HG03108 (cell line): ENCODE data around the gene SH3D21.
A peak's percentile ranks its signal among the peaks of the same experiment; 100 is the strongest.

Experiments
- ATAC-seq: cut with Tn5 transposase; IDR thresholded peaks from one replicate; pipeline ENCODE4 v1.9.1; 2021; ENCODE audit warnings: moderate library complexity; ENCODE audit not compliant: unreplicated experiment

The SH3D21 gene

GRCh38 chr1:36328713-36329112 is 22.5 kb downstream of the SH3D21 start:
- ATAC-seq: no peak

DNA sequence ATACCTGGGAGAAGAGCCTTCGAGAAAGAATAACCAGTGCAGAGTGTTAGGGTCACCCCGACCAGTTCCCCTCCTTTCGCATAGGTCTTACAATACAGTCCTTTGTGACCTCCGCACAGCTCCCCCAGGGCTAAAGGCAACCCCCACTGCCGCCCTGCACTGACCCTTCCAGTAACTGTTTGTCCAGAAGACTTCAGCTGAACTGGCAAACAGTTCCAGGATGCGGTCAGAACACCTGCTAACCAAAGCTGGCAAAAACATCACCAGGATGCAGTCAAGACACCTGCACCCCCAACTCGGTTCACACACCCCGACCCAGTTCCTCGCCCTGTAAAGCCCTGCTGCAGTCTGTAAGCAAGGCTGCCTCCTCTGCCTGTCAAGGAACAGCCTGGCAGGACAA is 23.6 kb downstream of the SH3D21 start:
- no peak for ATAC-seq

- no peak for ATAC-seq
These were observed 24.8 kb downstream of the SH3D21 start for GRCh38 chr1:36330940-36331339.

- no peak for ATAC-seq
These were observed 31.7 kb downstream of the SH3D21 start for GRCh38 chr1:36337830-36338229.

- no peak for ATAC-seq
These were observed 33.0 kb downstream of the SH3D21 start for GRCh38 chr1:36339215-36339614.

GRCh38 chr1:36339615-36340014 is 33.4 kb downstream of the SH3D21 start:
- ATAC-seq: no peak

DNA sequence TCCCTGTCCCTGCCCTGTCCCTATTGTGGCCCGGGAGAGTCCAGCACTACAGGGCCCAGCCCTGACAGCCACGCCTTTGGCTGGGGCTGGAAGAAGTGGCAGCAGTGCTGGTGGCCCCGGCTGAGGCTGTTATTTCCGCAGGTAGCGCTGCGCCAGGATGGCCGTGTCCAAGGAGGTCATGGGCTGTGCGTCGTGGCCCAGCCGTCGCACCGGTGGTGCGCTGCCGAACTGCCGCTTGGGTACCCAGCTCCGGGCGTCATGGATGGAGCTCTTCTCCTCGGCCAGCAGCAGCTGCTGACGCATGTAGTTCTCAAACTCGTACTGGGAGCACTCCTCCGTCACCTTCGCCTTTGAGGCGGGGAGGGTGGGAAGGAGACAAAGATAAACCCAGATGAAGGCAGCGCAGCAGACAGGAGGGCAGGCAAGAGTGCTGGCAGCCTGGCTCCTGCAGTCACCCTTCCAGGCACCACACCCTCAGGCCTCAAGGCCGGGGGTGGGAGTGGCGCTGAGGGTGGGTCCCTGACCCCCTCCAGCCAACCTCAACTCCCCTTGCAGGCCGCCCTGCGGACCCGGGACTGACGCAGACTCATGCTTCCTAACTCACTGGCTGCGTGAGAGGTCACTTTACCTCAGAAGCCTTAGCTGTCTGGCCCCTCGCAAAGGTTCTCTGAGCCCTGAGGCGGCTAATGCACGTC is 35.6 kb downstream of the SH3D21 start:
- no peak for ATAC-seq

- ATAC-seq: no peak
These were observed 36.4 kb downstream of the SH3D21 start for GRCh38 chr1:36342426-36343185.

GRCh38 chr1:36343651-36344394 is 37.7 kb downstream of the SH3D21 start:
- ATAC-seq: no peak

GRCh38 chr1:36344395-36344680 is 38.2 kb downstream of the SH3D21 start:
- no peak for ATAC-seq

- ATAC-seq: no peak
These were observed 39.2 kb downstream of the SH3D21 start for GRCh38 chr1:36345353-36345752.

DNA sequence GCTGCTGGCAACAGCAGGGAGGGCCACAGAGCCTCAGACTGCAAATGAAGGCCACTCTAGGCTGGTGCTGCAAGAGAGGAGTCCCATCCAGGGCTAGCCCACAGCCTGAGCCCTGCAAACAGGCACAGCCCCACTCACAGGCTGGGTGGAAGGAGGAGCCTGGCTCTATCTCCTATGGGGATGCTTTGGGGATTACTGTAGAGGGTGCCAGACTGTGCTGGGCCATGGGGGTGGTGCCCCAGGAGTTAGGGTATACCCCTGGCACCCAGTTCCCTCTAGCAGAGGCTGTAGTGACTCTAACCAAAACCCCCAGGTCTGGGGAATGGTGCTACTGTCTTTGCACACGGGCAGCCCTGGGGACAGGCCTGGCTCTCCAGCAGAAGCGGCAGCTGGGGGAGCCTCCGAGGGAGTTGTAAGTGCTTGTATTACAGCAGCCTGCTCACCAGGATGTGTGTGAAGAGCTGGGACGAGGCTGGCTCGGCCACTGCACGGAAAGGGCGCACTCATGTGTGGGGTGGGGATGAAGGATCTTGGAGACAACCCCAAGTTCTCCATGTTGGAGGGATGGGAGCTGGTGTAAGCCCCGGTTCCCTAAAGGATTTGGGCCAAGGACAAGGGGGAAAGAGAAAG is 40.7 kb downstream of the SH3D21 start:
- no peak for ATAC-seq

- ATAC-seq: peak; percentile 49
These were observed 43.1 kb downstream of the SH3D21 start for GRCh38 chr1:36349241-36349671.

DNA sequence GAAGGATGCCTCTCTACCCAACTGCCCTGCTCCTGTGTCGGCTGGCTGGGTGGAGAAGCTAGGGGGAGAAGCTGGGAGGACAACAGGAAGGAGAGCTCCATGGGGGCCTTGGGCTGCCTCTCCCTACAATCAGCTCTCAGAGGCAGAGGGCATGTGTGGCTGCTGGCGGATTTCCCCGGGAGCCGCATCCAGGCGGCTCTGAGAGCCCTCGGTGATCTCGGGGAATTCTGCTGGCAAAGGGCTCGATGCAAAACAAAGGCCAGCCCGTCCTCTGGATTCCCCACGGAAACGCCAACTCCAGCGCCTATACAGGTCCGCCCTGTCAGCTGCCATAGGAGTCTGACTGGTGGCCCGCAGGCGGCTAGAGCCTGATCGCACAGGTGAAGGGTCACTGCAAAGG is 43.7 kb downstream of the SH3D21 start:
- ATAC-seq: no peak

DNA sequence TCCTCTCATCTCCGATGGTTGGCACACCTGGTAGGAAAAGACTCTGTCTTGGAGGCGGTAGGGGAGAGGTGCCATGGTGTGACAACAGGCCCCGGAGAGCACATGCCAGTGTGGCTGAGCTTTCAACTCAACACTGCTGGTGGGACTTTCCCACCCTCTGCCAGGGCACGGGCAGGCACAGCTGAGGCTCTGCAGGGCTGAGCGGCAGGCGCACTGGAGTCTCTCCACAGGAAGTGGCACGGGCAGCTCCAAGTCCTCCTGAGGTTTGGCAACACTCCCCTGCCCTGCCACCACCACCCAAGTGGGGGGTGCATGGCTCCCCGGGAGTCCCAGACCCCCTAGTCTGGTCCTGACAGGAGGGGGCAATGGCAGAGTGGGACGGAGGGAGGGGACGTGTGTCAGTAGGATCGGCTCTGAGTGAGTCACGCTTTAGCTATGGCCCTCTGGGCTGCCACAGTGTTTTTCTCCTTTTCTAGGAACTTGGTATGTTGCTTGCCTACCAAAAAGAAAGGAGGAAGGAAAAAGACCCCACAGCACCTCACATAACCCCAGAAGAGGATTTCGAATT is 44.6 kb downstream of the SH3D21 start:
- no peak for ATAC-seq

DNA sequence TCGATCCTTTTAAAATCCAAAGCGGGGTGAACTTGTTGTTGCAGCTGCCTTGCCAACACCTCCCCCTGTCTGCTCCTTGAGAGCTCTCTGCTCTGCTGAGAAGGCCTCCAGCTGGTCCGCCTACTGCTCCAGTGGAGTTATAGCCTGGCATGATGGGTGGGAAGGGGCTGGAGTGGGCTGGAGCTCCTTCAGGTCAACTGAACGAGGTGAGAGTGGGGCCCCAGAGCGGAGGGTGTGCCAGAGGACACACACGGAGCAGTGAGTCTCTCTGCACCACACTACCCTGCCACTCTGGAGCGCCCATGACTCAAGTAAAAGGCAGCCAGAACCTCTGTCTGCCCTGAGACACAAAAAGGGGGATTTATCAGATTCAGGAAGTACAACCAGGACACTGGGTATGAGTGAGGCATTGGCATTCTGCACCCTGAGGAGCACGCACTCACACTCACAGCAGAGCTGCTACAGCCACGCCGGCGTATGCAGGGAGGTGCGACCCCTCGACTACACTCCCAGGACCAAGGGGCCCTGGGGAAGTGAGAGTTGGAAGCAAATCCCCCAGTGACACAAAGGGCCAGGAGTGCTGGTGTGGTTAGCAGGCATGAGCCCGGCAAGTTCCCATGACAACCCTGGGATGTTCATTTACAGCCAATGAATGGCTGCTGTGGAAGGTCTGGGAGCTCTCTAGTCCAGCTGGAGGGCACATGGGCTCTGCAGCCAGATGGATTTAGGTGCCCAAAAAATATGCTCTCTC is 45.2 kb downstream of the SH3D21 start:
- no peak for ATAC-seq

DNA sequence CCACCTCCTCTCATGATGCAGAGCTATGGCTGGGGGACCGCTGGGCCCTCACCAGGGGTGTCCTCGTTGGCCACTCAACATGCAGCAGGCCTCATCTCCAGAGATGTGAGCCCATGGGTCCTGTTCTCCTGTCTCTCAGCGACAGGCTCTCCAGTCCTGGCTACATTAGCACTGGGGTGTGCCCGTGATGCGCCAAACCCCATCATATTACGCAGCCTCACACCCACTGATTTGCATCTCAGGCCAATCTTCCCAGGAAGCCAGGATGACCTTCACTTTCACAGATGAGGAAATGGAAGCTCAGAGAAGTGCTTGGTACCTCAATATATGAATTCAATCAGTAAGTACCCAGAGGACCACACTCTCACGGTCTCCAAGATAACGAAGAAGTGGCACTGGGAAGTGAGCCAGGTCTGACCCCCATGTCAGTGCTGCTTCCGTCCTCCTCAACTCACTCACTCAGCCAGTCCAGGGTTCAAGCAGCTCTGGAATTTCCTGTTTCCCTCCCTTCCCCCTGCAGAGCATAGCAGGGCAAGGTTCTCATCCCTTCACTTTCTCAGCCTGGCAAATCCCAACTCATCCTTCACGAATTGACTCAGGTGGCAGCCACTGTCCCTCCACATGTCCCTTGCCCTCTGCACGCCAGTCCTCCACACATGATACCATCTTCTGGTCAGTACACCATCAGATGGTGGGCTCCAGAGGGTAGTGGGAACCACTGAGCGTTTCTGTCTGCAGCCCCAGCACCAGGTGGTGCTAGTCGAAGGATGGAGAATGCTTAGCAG is 46.1 kb downstream of the SH3D21 start:
- no peak for ATAC-seq

DNA sequence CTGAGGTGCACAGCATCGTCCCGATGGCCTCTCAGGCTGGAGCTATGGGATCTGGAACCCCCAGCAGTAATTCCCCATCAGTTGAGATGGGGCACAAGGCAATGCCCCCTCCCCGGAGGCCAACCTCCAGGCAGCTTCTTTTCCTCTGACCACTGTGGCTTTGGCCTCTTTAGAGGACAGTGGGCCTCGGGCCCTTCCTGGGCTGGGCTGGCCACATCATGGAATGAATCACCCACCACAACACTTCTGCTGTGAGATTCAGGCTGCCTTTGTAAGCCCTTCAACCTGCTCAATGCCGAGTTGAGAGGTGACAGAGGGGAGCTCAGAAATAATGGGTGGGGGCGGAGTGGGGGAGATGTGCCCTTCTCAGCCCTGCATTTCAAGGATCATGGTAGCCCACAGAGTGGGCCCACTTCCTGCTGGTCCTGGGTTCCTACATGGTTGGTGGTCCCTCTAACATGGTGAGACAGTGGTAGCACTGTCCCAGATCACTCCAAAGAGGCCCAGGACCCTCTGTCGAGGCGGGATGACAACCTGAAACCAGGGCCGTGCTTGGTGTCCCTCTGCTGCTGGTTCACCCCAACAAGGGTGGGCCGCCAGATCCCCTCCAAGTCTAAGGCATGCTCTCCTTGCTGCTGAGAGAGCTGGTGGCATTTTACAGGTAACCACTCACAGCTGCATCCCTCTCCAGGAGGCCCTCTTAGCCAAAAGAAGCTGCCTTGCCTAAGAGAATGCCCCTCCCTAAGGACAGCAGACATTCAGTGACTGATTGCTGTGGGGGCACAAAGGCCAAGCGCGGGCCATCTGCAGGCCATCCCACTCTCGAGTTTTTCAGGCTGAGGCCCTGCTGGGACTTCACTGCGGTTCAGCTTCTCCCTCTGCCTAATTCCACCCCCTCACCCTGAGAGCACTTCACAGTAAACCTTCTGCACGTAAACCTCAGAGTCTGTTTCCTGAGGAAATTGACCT is 47.0 kb downstream of the SH3D21 start:
- ATAC-seq: no peak

DNA sequence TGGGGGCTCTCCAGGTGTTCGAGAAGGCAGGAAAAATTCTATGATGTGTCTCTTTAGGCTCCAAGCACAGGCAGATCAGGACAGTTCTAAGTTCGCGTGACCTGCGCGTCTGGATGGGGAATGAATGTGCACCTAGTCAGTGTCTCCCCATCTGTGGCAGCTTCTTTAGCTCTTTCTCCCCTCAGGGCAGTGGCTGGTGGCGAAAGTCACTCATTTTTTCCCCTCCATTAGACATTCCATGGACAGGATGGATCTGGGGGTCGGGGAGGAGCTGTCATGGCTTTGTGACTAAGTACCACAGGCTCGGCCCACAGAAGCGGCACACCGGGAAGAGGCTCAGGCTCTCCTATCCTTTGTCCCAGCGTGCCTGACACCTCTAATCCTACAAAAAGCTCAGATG is 48.3 kb downstream of the SH3D21 start:
- no peak for ATAC-seq
